SK-N-SH (cell line): ENCODE data around the gene HTT. TPM values are rescaled to one million over a fixed set of nuclear protein-coding genes. Genes with fewer than 3 reads are reported as not detected.

ENCODE experiments used
- CTCF ChIA-PET: fragments of 300-600, 350-600 bp; formaldehyde crosslinking; extraction: SDS; loops from one replicate; lab custom pipeline; 2021; lab: Yijun Ruan, JAX
- POLR2A ChIA-PET: fragments of 350-600 bp; sonication (Branson Sonifier 250); formaldehyde crosslinking; extraction: SDS; loops from one replicate; lab custom pipeline; 2020; ENCODE audit warnings: antibody characterized with exemption, inconsistent platforms; lab: Yijun Ruan, JAX
- DNase-seq: peaks from one replicate; pipeline ENCODE4 v3.0.0; 2012
- H2AFZ ChIP-seq: fragments of 200-600 bp; sonication (generic); 2 replicates; pipeline ENCODE4 v1.8.1; 2016; ENCODE audit warnings: antibody characterized with exemption, mild to moderate bottlenecking, low read depth
- H3F3A ChIP-seq: fragments of 200-600 bp; sonication (generic); replicated peaks from 2 replicates; pipeline ENCODE3; 2016; ENCODE audit warnings: antibody characterized with exemption, mild to moderate bottlenecking; ENCODE audit not compliant: insufficient read depth
- H3K27ac ChIP-seq, 2 experiments: fragments of 200-500 bp in 1 of 2; fragments of 200-600 bp in 1 of 2; sonication (Bioruptor generic) in 1 of 2; sonication (generic), shearing (Covaris generic) in 1 of 2; 2 replicates each; pipeline versions ENCODE4 v1.5.1 to v1.6.1; 2014 to 2016; ENCODE audit warnings: low read depth in 2 of 2, inconsistent platforms in 1 of 2, low read length in 1 of 2, mild to moderate bottlenecking in 1 of 2, mixed read lengths in 1 of 2
- H3K27me3 ChIP-seq: fragments of 200-600 bp; sonication (generic), shearing (Covaris generic); 2 replicates; pipeline ENCODE4 v1.6.1; 2016; ENCODE audit warnings: mixed run types; ENCODE audit not compliant: insufficient read depth
- H3K36me3 ChIP-seq, 2 experiments: fragments of 200-500 bp in 1 of 2; fragments of 200-600 bp in 1 of 2; sonication (Bioruptor generic) in 1 of 2; sonication (generic) in 1 of 2; replicated peaks in 1 of 2; 2 replicates each; pipeline versions ENCODE3 to v1.5.1; 2014 to 2016; ENCODE audit warnings: low read length in 1 of 2, mild to moderate bottlenecking in 1 of 2; ENCODE audit not compliant: insufficient read depth in 2 of 2, control insufficient read depth in 1 of 2
- H3K4me1 ChIP-seq, 2 experiments: fragments of 200-500 bp in 1 of 2; fragments of 200-600 bp in 1 of 2; sonication (Bioruptor generic) in 1 of 2; sonication (generic), shearing (Covaris generic) in 1 of 2; 2 replicates each; pipeline versions ENCODE4 v1.5.1 to v1.6.1; 2014 to 2016; ENCODE audit warnings: low read depth in 1 of 2, low read length in 1 of 2, mixed run types in 1 of 2; ENCODE audit not compliant: insufficient read depth in 2 of 2, control insufficient read depth in 1 of 2
- H3K4me2 ChIP-seq: fragments of 200-600 bp; sonication (generic), shearing (Covaris generic); 2 replicates; pipeline ENCODE4 v1.6.1; 2017; ENCODE audit warnings: mixed run types
- H3K4me3 ChIP-seq, 2 experiments: fragments of 200-500 bp in 1 of 2; fragments of 200-600 bp in 1 of 2; sonication (Bioruptor generic) in 1 of 2; sonication (generic), shearing (Covaris generic) in 1 of 2; 2 replicates each; pipeline versions ENCODE4 v1.5.1 to v1.8.1; 2014 to 2016; ENCODE audit warnings: low read depth in 2 of 2, inconsistent platforms in 1 of 2, low read length in 1 of 2, mild to moderate bottlenecking in 1 of 2, mixed read lengths in 1 of 2, moderate library complexity in 1 of 2
- H3K79me2 ChIP-seq: fragments of 200-600 bp; sonication (generic); 2 replicates; pipeline ENCODE4 v1.8.1; 2017; ENCODE audit warnings: mild to moderate bottlenecking; ENCODE audit not compliant: insufficient read depth
- H3K9ac ChIP-seq: fragments of 200-600 bp; sonication (generic); 2 replicates; pipeline ENCODE4 v1.6.1; 2017; ENCODE audit warnings: mixed run types
- H3K9me2 ChIP-seq: fragments of 200-600 bp; sonication (generic); 2 replicates; pipeline ENCODE4 v1.6.1; 2017; ENCODE audit warnings: mixed run types
- H3K9me3 ChIP-seq: fragments of 200-600 bp; sonication (generic); 2 replicates; pipeline ENCODE4 v1.6.1; 2017; ENCODE audit warnings: mixed run types, mild to moderate bottlenecking, moderate library complexity
- H4K20me1 ChIP-seq: fragments of 200-600 bp; sonication (generic); 2 replicates; pipeline ENCODE4 v1.6.1; 2017; ENCODE audit warnings: mild to moderate bottlenecking, mixed run types; ENCODE audit not compliant: insufficient read depth
- CHD2 ChIP-seq: fragments of 150-350 bp; IDR thresholded peaks from 2 replicates; pipeline ENCODE4 v1.6.1; 2018; ENCODE audit warnings: low read length; ENCODE audit not compliant: partially characterized antibody
- ELF1 ChIP-seq: IDR thresholded peaks from 2 replicates; pipeline ENCODE4 v1.4.0; 2012
- EP300 ChIP-seq, 2 experiments: IDR thresholded peaks; 2 replicates each; pipeline versions ENCODE4 v1.4.0 to v1.6.1; 2012; ENCODE audit warnings: borderline replicate concordance in 1 of 2, low read depth in 1 of 2, low read length in 1 of 2
- FOXM1 ChIP-seq: IDR thresholded peaks from 2 replicates; pipeline ENCODE4 v1.4.0; 2012; ENCODE audit warnings: low read depth, mild to moderate bottlenecking
- GABPA ChIP-seq: IDR thresholded peaks from 2 replicates; pipeline ENCODE4 v1.4.0; 2012; ENCODE audit warnings: low read depth, mild to moderate bottlenecking
- JUND ChIP-seq: IDR thresholded peaks from 2 replicates; pipeline ENCODE4 v1.4.0; 2012
- MEF2A ChIP-seq: IDR thresholded peaks from 2 replicates; pipeline ENCODE4 v1.4.0; 2012; ENCODE audit warnings: low read depth, borderline replicate concordance
- MXI1 ChIP-seq: IDR thresholded peaks from 2 replicates; pipeline ENCODE4 v1.6.1; 2012; ENCODE audit warnings: mild to moderate bottlenecking, low read depth, low read length, improper control_type of control experiment
- NRF1 ChIP-seq: IDR thresholded peaks from 2 replicates; pipeline ENCODE4 v1.6.1; 2012; ENCODE audit warnings: low read depth, mild to moderate bottlenecking, low read length
- POLR2AphosphoS5 ChIP-seq: IDR thresholded peaks from 2 replicates; pipeline ENCODE4 v1.6.1; 2012; ENCODE audit warnings: low read depth, low read length
- YY1 ChIP-seq: IDR thresholded peaks from 2 replicates; pipeline ENCODE4 v1.4.0; 2012; ENCODE audit warnings: low read depth, mild to moderate bottlenecking
- WGBS: methylation state at CpG from one replicate; pipeline ENCODE4 v1.1.6; 2017; ENCODE audit warnings: low lambda C conversion rate; 5-methylcytosine and 5-hydroxymethylcytosine counted together
- polyA plus RNA-seq, 3 experiments: library from polyadenylated mRNA; depleted of rRNA; stranded (reverse); fragments of >200 nt; gene quantifications; 2 replicates each; pipeline ENCODE4 v1.2.3, GENCODE V29; 2012
- small RNA-seq, 7 experiments: library from RNA; depleted of rRNA; stranded (forward); fragments of <200 nt; gene quantifications; one replicate each; pipeline ENCODE3, GENCODE V24; 2012
- TF ChIP-seq, protein P1 (sequence below): IDR thresholded peaks from 2 replicates; pipeline ENCODE4 v1.4.0; 2012; ENCODE audit warnings: low read depth
- TF ChIP-seq, protein P2 (sequence below): IDR thresholded peaks from 2 replicates; pipeline ENCODE4; 2012
- TF ChIP-seq, protein P3 (sequence below): fragments of 200-600 bp; sonication (generic); IDR thresholded peaks from 2 replicates; pipeline ENCODE4 v1.6.1; 2017; ENCODE audit warnings: antibody characterized with exemption, mild to moderate bottlenecking, moderate library complexity

Gene HTT
- polyA plus RNA-seq, 1 of the 3 experiments (the other 2 are of a cell fraction), result 11.3 TPM

DNA sequence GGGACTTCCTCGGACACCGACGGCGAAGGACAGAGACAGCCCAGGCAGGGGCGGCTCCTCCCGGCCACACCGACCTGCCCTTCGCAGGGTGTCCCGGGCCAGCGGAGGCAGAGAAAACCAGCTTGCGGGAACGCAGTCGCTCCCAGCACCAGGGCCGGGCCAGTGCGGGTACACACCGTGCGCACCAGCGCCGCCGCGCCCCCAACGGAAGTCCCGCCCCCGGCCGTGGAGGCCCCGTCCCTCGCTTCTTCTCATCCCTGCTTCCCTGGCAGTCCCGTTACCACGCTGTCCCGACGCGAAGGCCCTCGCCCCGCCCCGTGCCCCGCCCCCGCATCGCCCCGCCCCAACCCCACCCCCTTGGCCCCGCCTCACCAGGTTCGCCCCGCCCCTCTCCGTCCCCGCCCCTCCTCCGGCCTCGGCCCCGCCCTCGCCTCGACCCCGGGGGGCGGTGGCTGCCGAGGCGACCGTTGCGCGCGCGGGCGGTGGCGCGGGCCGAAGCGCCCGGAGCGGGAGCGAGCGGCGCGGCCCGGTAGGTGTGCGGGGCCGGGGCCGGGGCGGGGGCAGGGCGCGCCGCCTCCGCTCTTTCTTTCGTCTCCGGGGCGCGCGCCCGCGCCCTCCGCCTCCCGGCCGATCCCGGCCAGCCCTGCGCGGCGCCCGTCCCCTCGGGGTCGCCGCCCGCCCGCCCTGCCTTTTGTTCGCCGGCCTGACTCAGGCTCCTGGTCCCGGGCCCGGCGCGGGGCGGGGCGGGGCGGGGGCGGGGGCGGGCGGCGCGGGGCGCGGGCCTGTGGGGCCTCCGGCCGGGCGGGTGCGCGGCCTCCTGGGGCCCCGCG is 218.3 kb downstream of the HTT start, which contains the start of gene RGS12:
RGS12 (plus strand) TSS at position 451 of the 830 bp plus-strand sequence. CDS start 23,150 bp downstream, outside the sequence.
- peak within 1 kb of the TSS; percentile 80 to 88 for H3K27ac ChIP-seq
- POLR2A ChIA-PET, result interaction anchor here (0.9 to 1.6 kb wide), 2 partner anchors 17 to 100 kb away, joined by 3 to 5 read pairs; no protein-coding TSS in a partner anchor

More for the DNA sequence above, 218.3 kb downstream of the HTT start, which contains the start of gene RGS12:
- peak within 1 kb of the TSS; percentile 100 for H3K4me2 ChIP-seq
- peaks cover 5% of the 10 kb centered on the region; the same call in 1 of the 2 replicates for H4K20me1 ChIP-seq
- TF ChIP-seq GABPA, result peak; percentile 78
- TF ChIP-seq EP300 (IDR thresholded peaks at IDR 0.05; ENCODE audit: borderline replicate concordance in 1 of 2, low read depth in 1 of 2, low read length in 1 of 2), result no peak
- TF ChIP-seq, protein P1, sequence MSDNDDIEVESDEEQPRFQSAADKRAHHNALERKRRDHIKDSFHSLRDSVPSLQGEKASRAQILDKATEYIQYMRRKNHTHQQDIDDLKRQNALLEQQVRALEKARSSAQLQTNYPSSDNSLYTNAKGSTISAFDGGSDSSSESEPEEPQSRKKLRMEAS, result peak; percentile 80; the same call in 1 of the 2 replicates
- TF ChIP-seq NRF1, result peak; percentile 53
- TF ChIP-seq CHD2, result peak; percentile 27
- TF ChIP-seq, protein P2, sequence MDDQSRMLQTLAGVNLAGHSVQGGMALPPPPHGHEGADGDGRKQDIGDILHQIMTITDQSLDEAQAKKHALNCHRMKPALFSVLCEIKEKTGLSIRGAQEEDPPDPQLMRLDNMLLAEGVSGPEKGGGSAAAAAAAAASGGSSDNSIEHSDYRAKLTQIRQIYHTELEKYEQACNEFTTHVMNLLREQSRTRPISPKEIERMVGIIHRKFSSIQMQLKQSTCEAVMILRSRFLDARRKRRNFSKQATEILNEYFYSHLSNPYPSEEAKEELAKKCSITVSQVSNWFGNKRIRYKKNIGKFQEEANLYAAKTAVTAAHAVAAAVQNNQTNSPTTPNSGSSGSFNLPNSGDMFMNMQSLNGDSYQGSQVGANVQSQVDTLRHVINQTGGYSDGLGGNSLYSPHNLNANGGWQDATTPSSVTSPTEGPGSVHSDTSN, result peak; percentile 12; the same call in 1 of the 2 replicates
- no peak for TF ChIP-seq JUND
- TF ChIP-seq MXI1, result peak; percentile 86
- no peak for TF ChIP-seq FOXM1
- no peak for TF ChIP-seq MEF2A
- 0 out of 2 replicates have a peak, but pooled peaks have one; percentile 37 for TF ChIP-seq YY1
- TF ChIP-seq, protein P3, sequence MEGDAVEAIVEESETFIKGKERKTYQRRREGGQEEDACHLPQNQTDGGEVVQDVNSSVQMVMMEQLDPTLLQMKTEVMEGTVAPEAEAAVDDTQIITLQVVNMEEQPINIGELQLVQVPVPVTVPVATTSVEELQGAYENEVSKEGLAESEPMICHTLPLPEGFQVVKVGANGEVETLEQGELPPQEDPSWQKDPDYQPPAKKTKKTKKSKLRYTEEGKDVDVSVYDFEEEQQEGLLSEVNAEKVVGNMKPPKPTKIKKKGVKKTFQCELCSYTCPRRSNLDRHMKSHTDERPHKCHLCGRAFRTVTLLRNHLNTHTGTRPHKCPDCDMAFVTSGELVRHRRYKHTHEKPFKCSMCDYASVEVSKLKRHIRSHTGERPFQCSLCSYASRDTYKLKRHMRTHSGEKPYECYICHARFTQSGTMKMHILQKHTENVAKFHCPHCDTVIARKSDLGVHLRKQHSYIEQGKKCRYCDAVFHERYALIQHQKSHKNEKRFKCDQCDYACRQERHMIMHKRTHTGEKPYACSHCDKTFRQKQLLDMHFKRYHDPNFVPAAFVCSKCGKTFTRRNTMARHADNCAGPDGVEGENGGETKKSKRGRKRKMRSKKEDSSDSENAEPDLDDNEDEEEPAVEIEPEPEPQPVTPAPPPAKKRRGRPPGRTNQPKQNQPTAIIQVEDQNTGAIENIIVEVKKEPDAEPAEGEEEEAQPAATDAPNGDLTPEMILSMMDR, result no peak
- no peak for TF ChIP-seq ELF1
- TF ChIP-seq POLR2AphosphoS5, result peak; percentile 48
- WGBS, result 0% methylated on average over 2 of the region's 121 CpGs
- CTCF ChIA-PET, result interaction anchor here (1.5 kb wide), 1 partner anchor 54 kb away, joined by 3 read pairs; no protein-coding TSS in a partner anchor
- peak; percentile 99 for DNase-seq
- no peaks in the 10 kb centered on the region for H3K9me3 ChIP-seq
- peak within 1 kb of the TSS; percentile 97 for H2AFZ ChIP-seq
- H3K36me3 ChIP-seq, result peaks cover 0 to 5% of the 10 kb centered on the region in 2 experiments
- no peaks in the 10 kb centered on the region for H3K9me2 ChIP-seq
- H3K4me1 ChIP-seq, result peaks cover 7 to 22% of the 10 kb centered on the region in 2 experiments; a peak in 2 of 4 replicates
- peak within 1 kb of the TSS; percentile 97 for H3K9ac ChIP-seq
- H3K27me3 ChIP-seq, result no peaks in the 10 kb centered on the region
- no peaks in the 10 kb centered on the region for H3F3A ChIP-seq
- peak within 1 kb of the TSS; percentile 77 to 90 for H3K4me3 ChIP-seq
- peaks cover 46% of the 10 kb centered on the region for H3K79me2 ChIP-seq

Small RNA genes within 50 kb of the gene (small RNA-seq; reads per million reads assigned to genes)
- 0 reads per million in 7 experiments for gene RF02134
- gene RF02135, result 0 reads per million in 7 experiments
- gene RNU6-204P, result 0 to 3.6 (median 1.1) reads per million in 7 experiments

Other genes with a start within 250 kb of the HTT start
- gene ADD1, start 230.8 kb upstream of the HTT start, polyA plus RNA-seq (2012; rRNA removed), result 97.0 and 155 TPM in 2 replicates
- 7.5 and 9.8 TPM in 2 replicates for gene NOP14, start 111.3 kb upstream of the HTT start, polyA plus RNA-seq (2012; rRNA removed)
- gene GRK4, start 111.1 kb upstream of the HTT start, polyA plus RNA-seq (2012; rRNA removed), result 2.2 and 2.7 TPM in 2 replicates
- not detected in 2 replicates for gene HTT-AS, start 143 bp upstream of the HTT start, polyA plus RNA-seq (2012; rRNA removed)
- 0.15 and 0.18 TPM in 2 replicates for gene MSANTD1, start 174.5 kb downstream of the HTT start, polyA plus RNA-seq (2012; rRNA removed)
- gene RGS12, start 218.3 kb downstream of the HTT start, polyA plus RNA-seq (2012; rRNA removed), result 11.4 and 18.4 TPM in 2 replicates